ENCODE measurements around the gene SYNGR3.

Gene SYNGR3

DNA sequence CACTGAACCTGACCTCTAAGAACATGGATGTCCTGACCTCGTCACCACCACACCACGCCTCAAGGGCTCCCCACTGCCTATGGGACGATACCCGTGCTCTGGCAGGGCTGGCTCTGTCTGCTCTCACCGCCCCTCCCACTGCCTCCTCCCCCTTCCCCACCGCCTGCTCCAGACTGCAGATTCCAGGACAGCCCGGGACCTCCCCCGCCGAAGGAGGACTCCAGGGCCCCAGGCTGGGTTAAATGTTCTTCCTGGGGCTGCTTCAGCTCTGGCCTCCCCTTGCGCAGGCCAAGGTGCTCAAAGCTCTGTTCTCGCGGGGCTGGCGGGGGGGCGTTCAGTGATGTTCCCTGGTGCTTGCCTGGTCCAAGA is 32.9 kb downstream of the SYNGR3 start:
- TF ChIP-seq, protein P1, sequence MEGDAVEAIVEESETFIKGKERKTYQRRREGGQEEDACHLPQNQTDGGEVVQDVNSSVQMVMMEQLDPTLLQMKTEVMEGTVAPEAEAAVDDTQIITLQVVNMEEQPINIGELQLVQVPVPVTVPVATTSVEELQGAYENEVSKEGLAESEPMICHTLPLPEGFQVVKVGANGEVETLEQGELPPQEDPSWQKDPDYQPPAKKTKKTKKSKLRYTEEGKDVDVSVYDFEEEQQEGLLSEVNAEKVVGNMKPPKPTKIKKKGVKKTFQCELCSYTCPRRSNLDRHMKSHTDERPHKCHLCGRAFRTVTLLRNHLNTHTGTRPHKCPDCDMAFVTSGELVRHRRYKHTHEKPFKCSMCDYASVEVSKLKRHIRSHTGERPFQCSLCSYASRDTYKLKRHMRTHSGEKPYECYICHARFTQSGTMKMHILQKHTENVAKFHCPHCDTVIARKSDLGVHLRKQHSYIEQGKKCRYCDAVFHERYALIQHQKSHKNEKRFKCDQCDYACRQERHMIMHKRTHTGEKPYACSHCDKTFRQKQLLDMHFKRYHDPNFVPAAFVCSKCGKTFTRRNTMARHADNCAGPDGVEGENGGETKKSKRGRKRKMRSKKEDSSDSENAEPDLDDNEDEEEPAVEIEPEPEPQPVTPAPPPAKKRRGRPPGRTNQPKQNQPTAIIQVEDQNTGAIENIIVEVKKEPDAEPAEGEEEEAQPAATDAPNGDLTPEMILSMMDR (IDR thresholded peaks at IDR 0.05; ENCODE audit: low read length) = no peak
- no peak for TF ChIP-seq EZH2 (IDR thresholded peaks at IDR 0.05; ENCODE audit: borderline replicate concordance, low read length)
- Histone ChIP-seq H3K36me3 (ENCODE audit: insufficient read depth, low read length) (no peaks in the 10 kb centered on the region), H3K4me1 (ENCODE audit: insufficient read depth, low read length, severe bottlenecking) (peaks cover 16% of the 10 kb centered on the region), H2AFZ (ENCODE audit: low read length) (no peak overlapping the region), H3K9me3 (ENCODE audit: low read length) (no peaks in the 10 kb centered on the region), H3K9me2 (ENCODE audit: low read depth, low read length) (no peaks in the 10 kb centered on the region), H3F3A (ENCODE audit: insufficient read depth, low read length) (no peaks in the 10 kb centered on the region), H4K20me1 (ENCODE audit: insufficient read depth, low read length) (no peaks in the 10 kb centered on the region), H3K79me2 (ENCODE audit: insufficient read depth, low read length) (no peaks in the 10 kb centered on the region), H3K27ac (ENCODE audit: low read depth, low read length, poor library complexity, severe bottlenecking) (no peak overlapping the region), H3K9ac (ENCODE audit: low read length) (peak overlapping the region; percentile 32; the same call in 1 of the 2 replicates), H3K4me3 (ENCODE audit: low read depth, low read length, poor library complexity, severe bottlenecking) (peak overlapping the region; percentile 45), H3K4me2 (ENCODE audit: low read length) (peak overlapping the region; percentile 64), H3K27me3 (ENCODE audit: insufficient read depth, low read length) (peaks cover 9% of the 10 kb centered on the region; the same call in 1 of the 2 replicates)

- H2AFZ ChIP-seq (ENCODE audit: low read length) = no peak overlapping the region
- peak overlapping the region; percentile 64 for H3K4me2 ChIP-seq (ENCODE audit: low read length)
- no peaks in the 10 kb centered on the region for H3K79me2 ChIP-seq (ENCODE audit: insufficient read depth, low read length)
- H3K36me3 ChIP-seq (ENCODE audit: insufficient read depth, low read length) = no peaks in the 10 kb centered on the region
- TF ChIP-seq EZH2 (IDR thresholded peaks at IDR 0.05; ENCODE audit: borderline replicate concordance, low read length) = no peak
- TF ChIP-seq, protein P1 (IDR thresholded peaks at IDR 0.05; ENCODE audit: low read length) = peak; percentile 95
- H4K20me1 ChIP-seq (ENCODE audit: insufficient read depth, low read length) = no peaks in the 10 kb centered on the region
- H3K9me2 ChIP-seq (ENCODE audit: low read depth, low read length) = no peaks in the 10 kb centered on the region
- H3K27me3 ChIP-seq (ENCODE audit: insufficient read depth, low read length) = peaks cover 16% of the 10 kb centered on the region
- no peak overlapping the region for H3K27ac ChIP-seq (ENCODE audit: low read depth, low read length, poor library complexity, severe bottlenecking)
- peak overlapping the region; percentile 45 for H3K4me3 ChIP-seq (ENCODE audit: low read depth, low read length, poor library complexity, severe bottlenecking)
- no peaks in the 10 kb centered on the region for H3K9me3 ChIP-seq (ENCODE audit: low read length)
- no peaks in the 10 kb centered on the region for H3F3A ChIP-seq (ENCODE audit: insufficient read depth, low read length)
- H3K4me1 ChIP-seq (ENCODE audit: insufficient read depth, low read length, severe bottlenecking) = peaks cover 16% of the 10 kb centered on the region
- H3K9ac ChIP-seq (ENCODE audit: low read length) = peak overlapping the region; percentile 32; the same call in 1 of the 2 replicates
Measured at GRCh38 chr16:2023092-2024031, 33.6 kb downstream of the SYNGR3 start.

DNA sequence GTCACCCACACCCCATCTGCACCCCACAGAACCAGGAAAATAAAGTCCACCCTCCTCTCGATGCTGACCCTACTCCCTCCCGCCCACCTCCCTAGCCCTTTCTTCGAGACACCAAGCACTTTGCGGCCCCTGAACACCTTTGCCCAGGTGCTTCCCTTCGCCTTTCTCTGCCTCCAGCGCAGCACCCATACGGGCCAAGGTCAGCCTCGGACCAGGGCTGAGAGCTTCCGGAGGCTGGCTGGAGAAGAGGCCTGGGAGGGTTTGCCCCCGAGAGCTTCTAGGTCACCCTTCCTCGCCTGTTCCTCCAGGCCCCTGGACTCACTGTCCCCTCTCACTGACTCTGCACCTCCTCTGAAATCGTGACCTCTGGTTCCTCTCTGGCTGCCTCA is 34.3 kb downstream of the SYNGR3 start:
- H3K79me2 ChIP-seq (ENCODE audit: insufficient read depth, low read length) = no peaks in the 10 kb centered on the region
- peaks cover 16% of the 10 kb centered on the region for H3K4me1 ChIP-seq (ENCODE audit: insufficient read depth, low read length, severe bottlenecking)
- peaks cover 16% of the 10 kb centered on the region for H3K27me3 ChIP-seq (ENCODE audit: insufficient read depth, low read length)
- no peak overlapping the region for H3K27ac ChIP-seq (ENCODE audit: low read depth, low read length, poor library complexity, severe bottlenecking)
- no peaks in the 10 kb centered on the region for H4K20me1 ChIP-seq (ENCODE audit: insufficient read depth, low read length)
- no peak overlapping the region for H2AFZ ChIP-seq (ENCODE audit: low read length)
- H3K9me2 ChIP-seq (ENCODE audit: low read depth, low read length) = no peaks in the 10 kb centered on the region
- H3K4me3 ChIP-seq (ENCODE audit: low read depth, low read length, poor library complexity, severe bottlenecking) = no peak overlapping the region
- H3K9ac ChIP-seq (ENCODE audit: low read length) = no peak overlapping the region
- no peak overlapping the region for H3K4me2 ChIP-seq (ENCODE audit: low read length)
- TF ChIP-seq, protein P1 (IDR thresholded peaks at IDR 0.05; ENCODE audit: low read length) = no peak
- H3K36me3 ChIP-seq (ENCODE audit: insufficient read depth, low read length) = no peaks in the 10 kb centered on the region
- no peaks in the 10 kb centered on the region for H3K9me3 ChIP-seq (ENCODE audit: low read length)
- no peaks in the 10 kb centered on the region for H3F3A ChIP-seq (ENCODE audit: insufficient read depth, low read length)

Data from OCI-LY1 (cell line).